Activated CD4-positive, alpha-beta T cell treated with anti-CD3 and anti-CD28 coated beads, Interleukin-10, Interleukin-2, amounts not matched to agents 100 ng/mL and 50 ng/mL, durations not matched to agents 16 hours and 8 hours (primary cell): ENCODE results near the gene MAN1B1.

ENCODE experiments used
- DNase-seq: peaks from one replicate; pipeline ENCODE4 v3.0.0-alpha.2; 2020

MAN1B1 gene

GRCh38 chr9:137069508-137070091 lies 17.2 kb upstream of the MAN1B1 start:
- no peak for DNase-seq

DNA sequence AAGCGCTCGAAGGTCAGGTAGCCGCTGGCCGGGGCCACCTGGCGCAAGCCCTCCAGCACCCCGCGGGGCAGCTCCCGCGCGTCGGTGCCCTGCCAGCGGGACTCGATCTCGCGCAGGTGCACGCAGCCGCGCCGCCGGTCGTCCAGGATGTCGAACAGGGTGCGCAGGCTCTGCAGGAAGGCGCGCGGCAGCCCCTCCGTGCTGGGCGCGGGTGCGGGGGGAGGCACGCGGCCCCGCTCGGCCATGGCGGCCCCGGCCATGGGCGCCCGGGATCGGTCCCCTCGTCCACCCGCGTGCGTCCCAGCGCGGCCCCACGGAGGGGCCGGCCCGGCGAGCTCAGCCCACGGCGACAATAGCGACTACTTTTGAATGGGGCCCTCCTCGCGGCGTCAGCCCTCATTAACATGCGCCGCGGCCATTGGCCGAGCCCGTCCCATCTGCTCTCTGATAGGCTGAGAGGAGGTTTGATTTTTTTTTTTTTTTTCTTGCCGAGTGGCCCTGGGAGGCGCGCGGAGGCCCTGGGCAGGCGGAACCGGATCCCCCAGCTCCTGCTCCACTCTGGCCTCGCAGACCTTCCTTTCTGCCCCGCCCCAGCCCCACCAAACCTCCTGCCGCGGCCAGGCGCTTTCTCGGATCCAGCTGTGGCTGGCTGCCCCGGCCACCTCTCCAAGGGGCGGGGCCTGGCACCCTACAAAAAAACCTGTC lies 16.4 kb upstream of the MAN1B1 start, which contains the start of gene SAPCD2:
SAPCD2 (minus strand) TSS at position 357 of the 705 bp plus-strand sequence; CDS start at position 260, 97 bp downstream.
- DNase-seq, result peak; percentile 91

DNA sequence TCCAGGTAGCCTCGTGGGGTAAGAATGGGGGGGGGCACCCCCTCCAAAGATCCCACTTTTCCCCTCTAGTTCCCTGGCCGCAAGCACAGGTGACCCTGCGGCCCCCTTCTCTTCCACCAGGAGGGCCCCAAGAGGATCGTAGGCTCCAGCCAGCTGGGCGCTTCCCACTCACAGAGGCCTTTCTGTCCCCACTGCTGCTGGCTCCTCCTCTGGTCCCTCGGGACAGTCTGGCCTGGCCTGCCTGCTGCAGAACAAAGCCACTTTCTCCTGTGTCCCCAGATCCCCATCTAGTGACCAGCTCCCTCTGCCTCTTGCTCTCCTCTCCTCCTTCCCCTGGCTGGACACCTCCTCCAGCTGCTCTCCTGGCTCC lies 15.9 kb upstream of the MAN1B1 start:
- DNase-seq, result no peak

DNA sequence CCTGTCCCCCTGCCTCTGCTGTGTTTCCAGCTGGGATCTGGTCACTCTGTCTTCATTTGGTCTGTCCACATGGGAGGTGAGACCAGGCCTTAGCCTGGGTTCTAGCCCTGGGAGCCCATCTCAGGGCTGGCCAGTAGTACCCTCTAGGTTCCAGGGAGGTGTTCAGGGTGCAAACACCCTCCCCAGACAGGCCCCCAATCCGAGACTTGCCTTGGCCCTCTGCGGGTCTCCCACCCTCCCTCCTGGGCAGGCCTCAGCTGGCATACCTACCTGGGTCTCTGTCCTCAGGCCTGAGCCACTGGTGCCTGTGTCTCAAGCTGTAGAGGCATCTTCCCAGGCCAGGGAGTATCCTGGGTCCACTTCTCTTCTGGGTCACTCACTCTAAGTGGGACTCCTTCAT lies 15.5 kb upstream of the MAN1B1 start:
- DNase-seq, result no peak

DNA sequence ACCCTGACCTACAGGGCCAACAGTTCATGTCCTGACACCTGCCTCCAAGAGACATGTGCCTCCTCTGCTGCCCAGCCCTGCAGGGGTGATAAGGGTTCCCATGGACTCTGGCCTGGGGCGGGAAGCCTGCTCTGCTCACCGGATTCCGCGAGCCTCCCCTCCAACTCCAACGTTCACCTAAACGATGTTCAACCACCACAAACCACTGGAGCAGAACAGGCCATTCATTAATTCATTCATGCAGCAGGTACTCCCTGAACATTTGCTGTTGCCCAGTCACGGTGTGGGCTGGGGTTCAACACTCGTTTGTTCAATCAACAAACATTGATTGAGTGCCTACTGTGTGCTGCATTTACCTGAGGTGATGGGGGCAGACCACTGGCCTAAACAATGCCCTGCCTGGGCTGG lies 12.8 kb upstream of the MAN1B1 start:
- no peak for DNase-seq

- no peak for DNase-seq
Measured at GRCh38 chr9:137074657-137075274, 12.0 kb upstream of the MAN1B1 start.

DNA sequence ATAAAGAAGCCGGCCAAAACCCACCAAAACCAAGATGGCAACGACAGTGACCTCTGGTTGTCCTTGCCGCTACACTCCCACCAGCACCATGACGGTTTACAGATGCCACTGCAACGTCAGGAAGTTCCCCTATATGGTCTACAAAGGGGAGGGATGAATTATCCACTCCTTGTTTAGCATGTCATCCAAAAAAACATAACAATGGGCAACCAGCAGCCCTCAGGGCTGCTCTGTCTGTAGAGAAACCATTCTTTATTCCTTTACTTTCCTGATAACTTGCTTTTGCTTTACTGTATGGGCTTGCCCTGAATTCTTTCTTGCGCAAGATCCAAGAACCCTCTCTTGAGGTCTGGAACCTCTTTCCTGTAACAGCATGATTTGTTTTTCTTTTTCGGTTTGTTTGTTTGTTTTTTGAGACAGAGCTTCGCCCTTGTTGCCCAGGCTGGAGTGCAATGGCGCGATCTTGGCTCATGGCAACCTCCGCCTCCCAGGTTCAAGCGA lies 11.5 kb upstream of the MAN1B1 start:
- no peak for DNase-seq

GRCh38 chr9:137076636-137077009 lies 10.2 kb upstream of the MAN1B1 start:
- DNase-seq, result no peak

- DNase-seq, result peak; percentile 68
Measured at GRCh38 chr9:137077010-137077747, 9.6 kb upstream of the MAN1B1 start, which contains the start of gene UAP1L1. Gene UAP1L1 (plus strand): TSS chr9:137077517. CDS start chr9:137077533, 16 bp downstream.

DNA sequence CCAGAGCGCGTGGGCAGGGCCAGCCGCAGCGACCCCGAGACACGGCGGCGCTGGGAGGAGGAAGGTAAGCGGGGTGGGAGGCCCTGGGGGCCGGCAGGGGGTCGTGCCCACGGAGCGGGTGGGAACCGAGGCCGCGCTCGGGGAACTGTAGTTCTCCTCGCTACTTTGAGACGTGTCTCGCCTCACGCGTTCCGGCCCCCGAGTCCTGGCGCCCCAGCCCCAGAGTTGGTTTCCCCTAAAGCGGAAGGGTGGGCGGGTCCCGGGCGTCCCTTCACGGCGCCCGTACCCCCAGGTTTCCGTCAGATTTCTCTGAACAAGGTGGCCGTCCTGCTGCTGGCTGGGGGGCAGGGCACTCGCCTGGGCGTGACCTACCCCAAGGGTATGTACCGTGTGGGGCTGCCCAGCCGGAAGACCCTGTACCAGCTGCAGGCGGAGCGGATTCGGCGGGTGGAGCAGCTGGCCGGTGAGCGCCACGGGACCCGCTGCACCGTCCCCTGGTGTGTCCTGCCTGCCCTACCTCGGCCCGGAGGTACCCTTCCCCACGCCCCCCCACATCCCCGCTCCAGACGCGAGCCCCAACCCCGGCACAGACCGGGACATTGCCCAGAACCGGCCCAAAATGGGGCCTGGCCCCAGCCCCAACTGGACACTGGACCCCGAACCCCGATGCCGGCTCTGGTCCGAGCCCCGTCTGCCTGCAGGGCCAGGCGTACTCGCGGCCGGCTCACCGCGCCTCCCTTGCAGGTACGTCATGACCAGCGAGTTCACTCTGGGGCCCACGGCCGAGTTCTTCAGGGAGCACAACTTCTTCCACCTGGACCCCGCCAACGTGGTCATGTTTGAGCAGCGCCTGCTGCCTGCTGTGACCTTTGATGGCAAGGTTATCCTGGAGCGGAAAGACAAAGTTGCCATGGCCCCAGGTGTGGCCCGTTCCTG lies 8.8 kb upstream of the MAN1B1 start:
- peak; percentile 57 for DNase-seq

DNA sequence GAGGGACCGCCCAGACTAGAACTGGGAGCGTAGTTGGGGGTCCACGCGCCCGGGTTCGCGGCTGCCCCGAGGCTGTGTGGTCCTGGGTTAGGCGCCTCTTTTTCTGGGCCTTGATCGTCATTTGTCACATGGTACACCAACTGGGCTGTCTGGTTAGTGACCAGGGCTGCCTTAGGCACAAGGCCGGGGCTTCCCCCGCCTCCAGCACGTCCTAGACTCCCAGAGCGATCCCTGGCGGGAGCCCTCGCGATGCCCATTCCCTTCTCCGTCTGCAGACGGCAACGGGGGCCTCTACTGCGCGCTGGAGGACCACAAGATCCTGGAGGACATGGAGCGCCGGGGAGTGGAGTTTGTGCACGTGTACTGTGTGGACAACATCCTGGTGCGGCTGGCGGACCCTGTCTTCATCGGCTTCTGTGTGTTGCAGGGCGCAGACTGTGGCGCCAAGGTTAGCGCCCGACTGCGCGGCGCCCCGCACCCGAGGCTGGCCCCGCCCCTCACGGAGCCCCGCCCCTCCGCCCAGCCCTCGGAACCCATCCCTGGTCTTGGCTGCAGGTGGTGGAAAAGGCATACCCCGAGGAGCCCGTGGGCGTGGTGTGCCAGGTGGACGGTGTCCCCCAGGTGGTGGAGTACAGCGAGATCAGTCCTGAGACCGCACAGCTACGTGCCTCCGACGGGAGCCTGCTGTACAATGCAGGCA lies 7.9 kb upstream of the MAN1B1 start:
- DNase-seq, result no peak

DNA sequence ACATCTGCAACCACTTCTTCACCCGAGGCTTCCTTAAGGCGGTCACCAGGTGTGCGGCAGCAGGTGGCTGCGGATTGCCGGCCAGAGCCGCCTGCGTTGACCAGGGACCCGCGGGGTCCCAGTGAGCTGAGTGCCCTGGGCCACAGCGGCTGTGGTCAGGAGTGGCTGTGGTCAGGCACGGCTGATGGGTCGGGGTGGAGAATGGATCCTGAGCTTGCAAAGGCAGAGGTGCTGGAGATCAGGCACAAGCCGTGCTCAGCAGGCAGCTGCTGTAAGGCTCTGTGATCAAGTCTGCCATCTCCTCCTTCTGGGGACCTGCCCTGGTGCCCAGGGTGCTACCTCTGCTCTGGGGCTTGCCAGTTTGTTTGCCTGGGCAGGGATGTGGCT lies 7.4 kb upstream of the MAN1B1 start:
- no peak for DNase-seq

GRCh38 chr9:137080260-137081122 lies 6.3 kb upstream of the MAN1B1 start:
- DNase-seq, result no peak

DNA sequence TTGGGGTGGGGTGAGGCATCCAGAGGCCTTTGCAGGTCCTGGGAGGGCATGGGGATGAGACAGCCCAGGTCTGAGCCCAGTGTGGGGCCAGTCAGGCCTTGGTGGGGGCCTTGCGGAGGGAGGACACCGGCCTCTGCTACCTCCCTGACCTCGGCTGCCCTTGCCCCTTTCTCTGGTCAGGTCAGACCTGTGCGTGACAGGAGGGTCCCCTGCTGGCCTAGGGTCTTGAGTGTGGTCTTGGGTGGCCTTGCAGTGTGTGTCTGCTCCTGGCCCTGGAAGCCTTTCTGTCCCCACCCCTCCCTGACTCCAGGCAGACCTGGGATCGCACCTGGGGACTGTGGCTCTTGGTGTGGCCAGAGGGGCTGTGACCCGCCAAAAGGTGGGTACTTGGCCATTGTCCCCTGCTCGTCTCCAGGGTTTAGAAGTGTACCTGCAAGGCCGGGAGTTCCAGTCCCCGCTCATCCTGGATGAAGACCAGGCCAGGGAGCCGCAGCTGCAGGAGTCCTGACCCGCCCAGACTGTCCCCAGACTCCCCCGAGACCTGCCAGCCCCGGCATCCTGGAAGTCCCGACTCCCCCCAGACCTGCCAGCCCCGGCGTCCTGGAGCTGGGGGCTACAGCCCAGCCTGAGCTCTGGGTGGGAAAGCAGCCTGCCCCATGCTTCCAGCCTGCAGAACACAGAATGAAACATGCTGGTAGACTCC lies 4.4 kb upstream of the MAN1B1 start:
- no peak for DNase-seq

- no peak for DNase-seq
Measured at GRCh38 chr9:137082925-137083290, 3.9 kb upstream of the MAN1B1 start.

- DNase-seq, result peak; percentile 45
Measured at GRCh38 chr9:137083394-137084004, 3.3 kb upstream of the MAN1B1 start.

DNA sequence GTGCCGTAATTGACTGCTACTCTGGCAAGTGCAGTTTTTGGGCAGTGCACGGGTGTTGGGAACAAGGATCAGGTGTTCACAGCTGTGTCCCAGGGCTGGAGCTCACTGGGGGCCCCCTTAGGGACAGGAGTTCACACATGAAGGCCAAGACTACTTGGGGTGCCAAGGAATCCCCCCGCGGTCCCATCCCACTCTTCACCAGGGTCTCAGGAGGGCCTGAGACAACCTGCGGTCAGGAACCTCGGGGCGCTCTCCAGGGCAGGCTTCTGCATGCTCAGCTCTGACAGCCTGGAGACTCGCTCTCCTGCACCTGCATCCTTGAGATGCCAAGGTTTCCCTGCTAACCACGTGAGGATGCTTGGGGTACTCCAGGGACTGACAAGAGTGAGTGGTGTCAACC lies 2.3 kb upstream of the MAN1B1 start:
- no peak for DNase-seq

DNA sequence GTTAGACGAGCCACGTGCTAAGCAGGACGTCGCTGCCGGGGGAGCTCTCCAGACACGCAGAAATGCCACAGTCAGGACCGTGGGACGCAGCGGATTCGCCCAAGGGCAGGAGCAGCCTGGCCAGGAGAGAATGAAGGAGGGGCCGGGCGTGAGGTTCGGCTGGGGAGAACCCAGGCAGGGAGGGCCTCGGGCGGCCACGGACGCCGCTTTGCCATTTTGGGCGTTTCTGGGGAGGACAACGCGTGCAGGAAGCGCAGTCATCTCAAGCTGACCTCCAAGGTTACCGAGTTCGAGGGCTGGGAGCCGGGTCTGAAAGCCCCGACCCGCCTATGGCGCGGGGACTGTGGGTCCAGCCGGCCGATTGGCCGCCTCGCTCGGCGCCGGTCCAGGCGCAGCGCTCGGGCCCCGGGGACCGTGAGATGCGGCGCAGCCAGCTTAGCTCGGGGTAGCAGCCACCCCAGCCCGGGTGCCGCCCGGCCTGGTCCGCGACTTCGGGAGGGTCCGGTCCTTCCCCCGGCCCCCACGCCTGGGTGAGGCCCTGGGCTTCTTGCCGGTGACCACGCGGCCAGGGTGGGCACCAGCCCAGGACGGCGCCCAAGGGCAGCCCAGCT lies 760 bp upstream of the MAN1B1 start:
- DNase-seq, result peak; percentile 55

GRCh38 chr9:137087409-137087925 lies 682 bp downstream of the MAN1B1 start:
- peak; percentile 27 for DNase-seq
